ENCODE data around the gene GALNT5. TPM values are rescaled to one million over a fixed set of nuclear protein-coding genes. Genes with fewer than 3 reads are reported as not detected.

GALNT5 gene
- total and polyA plus RNA-seq, 2 donors (not counting 3 experiments of a cell fraction or from before 2014, with no cell fraction given), result not detected

DNA sequence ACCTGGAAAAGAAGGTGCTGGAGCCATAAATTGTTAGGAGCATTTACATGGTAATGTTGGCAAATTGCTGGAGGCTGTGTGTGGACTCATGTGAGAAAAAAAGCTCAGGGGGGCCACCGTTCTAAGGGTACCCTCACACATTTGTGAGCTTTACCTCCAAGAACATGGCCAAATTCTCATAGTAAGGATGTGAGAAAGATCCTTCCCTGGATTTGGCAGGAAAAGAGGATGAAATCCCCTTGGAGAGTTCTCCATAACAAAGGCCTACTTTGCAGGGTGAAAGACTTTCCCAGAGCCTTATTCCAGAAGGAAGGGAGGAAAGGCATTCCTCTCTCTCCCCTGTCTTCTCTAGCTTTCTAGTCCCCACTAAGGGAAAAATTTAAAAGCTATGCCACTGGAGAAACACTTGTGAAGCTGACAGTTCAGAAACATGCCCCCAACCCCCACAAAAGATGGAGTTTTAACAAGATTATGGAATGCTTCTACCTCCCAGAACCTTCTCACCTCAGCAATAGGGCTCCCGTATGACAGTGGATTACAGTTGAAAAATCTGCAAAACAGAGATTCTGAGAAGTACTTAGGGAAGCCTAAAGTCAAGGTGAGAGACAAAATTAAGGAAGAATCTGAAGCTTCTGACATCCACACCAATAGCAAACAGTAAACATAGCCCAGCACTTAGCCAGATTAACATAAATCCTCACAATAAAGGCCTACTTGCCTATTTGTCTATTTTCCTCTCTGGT lies 88.3 kb downstream of the GALNT5 start:
- no TSS peak for BruUV-seq (replicated peaks)
- Histone ChIP-seq H3K4me1 (ENCODE audit: control insufficient read depth, extremely low read depth, insufficient read depth, low read length) (no peaks in the 10 kb centered on the region), H2AFZ (ENCODE audit: low read depth, low read length) (no peak overlapping the region), H3K27me3 (ENCODE audit: control insufficient read depth in 2 of 2, insufficient read depth in 2 of 2, low read length in 2 of 2) (no peaks in the 10 kb centered on the region), H3K9me3 (replicated peaks; ENCODE audit: control insufficient read depth, insufficient read depth, low read length) (no peaks in the 10 kb centered on the region), H4K20me1 (replicated peaks; ENCODE audit: control insufficient read depth, extremely low read depth, insufficient read depth, low read length) (no peaks in the 10 kb centered on the region), H3K9me1 (replicated peaks; ENCODE audit: control insufficient read depth, extremely low read depth, insufficient read depth, low read length) (no peaks in the 10 kb centered on the region), H3K79me2 (ENCODE audit: control insufficient read depth, insufficient read depth, low read length) (no peaks in the 10 kb centered on the region), H3K9ac (replicated peaks; ENCODE audit: extremely low read depth, insufficient read depth, low read length) (no peak overlapping the region), H3K36me3 (ENCODE audit: control insufficient read depth in 2 of 2, extremely low read depth in 1 of 2, insufficient read depth in 2 of 2, low read length in 2 of 2) (no peaks in the 10 kb centered on the region), H3K4me2 (ENCODE audit: insufficient read depth, low read length) (no peak overlapping the region), H3K4me3 (replicated peaks in 1 of 3; ENCODE audit: insufficient read depth in 1 of 3, low read depth in 1 of 3, low read length in 3 of 3) (no peak overlapping the region), H3K27ac (ENCODE audit: insufficient read depth, low read depth, low read length) (no peak overlapping the region)
- POLR2A ChIA-PET, result no interaction called here
- intact Hi-C loops (cut with micrococcal nuclease), result no loop called here
- CTCF ChIA-PET, result interaction anchor here (1.1 to 3.7 kb wide), 3 partner anchors 9 to 41 kb away, joined by 3 to 35 read pairs (median 7); no protein-coding TSS in a partner anchor
- FAIRE-seq (no peak), DNase-seq (ENCODE audit: low read depth, low spot score) (no peak)
- TF ChIP-seq POLR2AphosphoS5 (IDR thresholded peaks at IDR 0.05; ENCODE audit: insufficient read depth, low read depth, low read length) (no peak), GATA2 (IDR thresholded peaks at IDR 0.05; ENCODE audit: insufficient read depth, insufficient read length, low read depth, low read length) (no peak)
- TF ChIP-seq, protein P1, sequence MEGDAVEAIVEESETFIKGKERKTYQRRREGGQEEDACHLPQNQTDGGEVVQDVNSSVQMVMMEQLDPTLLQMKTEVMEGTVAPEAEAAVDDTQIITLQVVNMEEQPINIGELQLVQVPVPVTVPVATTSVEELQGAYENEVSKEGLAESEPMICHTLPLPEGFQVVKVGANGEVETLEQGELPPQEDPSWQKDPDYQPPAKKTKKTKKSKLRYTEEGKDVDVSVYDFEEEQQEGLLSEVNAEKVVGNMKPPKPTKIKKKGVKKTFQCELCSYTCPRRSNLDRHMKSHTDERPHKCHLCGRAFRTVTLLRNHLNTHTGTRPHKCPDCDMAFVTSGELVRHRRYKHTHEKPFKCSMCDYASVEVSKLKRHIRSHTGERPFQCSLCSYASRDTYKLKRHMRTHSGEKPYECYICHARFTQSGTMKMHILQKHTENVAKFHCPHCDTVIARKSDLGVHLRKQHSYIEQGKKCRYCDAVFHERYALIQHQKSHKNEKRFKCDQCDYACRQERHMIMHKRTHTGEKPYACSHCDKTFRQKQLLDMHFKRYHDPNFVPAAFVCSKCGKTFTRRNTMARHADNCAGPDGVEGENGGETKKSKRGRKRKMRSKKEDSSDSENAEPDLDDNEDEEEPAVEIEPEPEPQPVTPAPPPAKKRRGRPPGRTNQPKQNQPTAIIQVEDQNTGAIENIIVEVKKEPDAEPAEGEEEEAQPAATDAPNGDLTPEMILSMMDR (IDR thresholded peaks at IDR 0.05; ENCODE audit: extremely low read depth in 1 of 2, insufficient read depth in 1 of 2, low read depth in 1 of 2, low read length in 2 of 2), result no peak
- dilution Hi-C loops (cut with MboI; ENCODE audit: extremely low pct_ligation_motif_present, low sequenced_read_pairs), result no loop called here
